ENCODE measurements around the gene SLC23A2. TPM values are rescaled to one million over a fixed set of nuclear protein-coding genes. Genes with fewer than 3 reads are reported as not detected.

SLC23A2 gene
- polyA plus RNA-seq, 1 of the 3 experiments (the other 2 are of a cell fraction) = 14.0 TPM

- Histone ChIP-seq H3K9ac (no peak overlapping the region), H3K4me2 (no peak overlapping the region), H3F3A (replicated peaks; ENCODE audit: insufficient read depth) (no peaks in the 10 kb centered on the region), H3K79me2 (ENCODE audit: insufficient read depth) (no peaks in the 10 kb centered on the region), H3K27ac (ENCODE audit: low read depth in 2 of 2, low read length in 1 of 2) (no peak overlapping the region), H3K36me3 (replicated peaks in 1 of 2; ENCODE audit: control insufficient read depth in 1 of 2, insufficient read depth in 2 of 2, low read length in 1 of 2) (no peaks in the 10 kb centered on the region), H4K20me1 (ENCODE audit: insufficient read depth) (no peaks in the 10 kb centered on the region), H2AFZ (ENCODE audit: low read depth) (no peak overlapping the region), H3K4me3 (ENCODE audit: low read depth in 2 of 2, low read length in 1 of 2) (no peak overlapping the region), H3K4me1 (ENCODE audit: control insufficient read depth in 1 of 2, insufficient read depth in 2 of 2, low read depth in 1 of 2, low read length in 1 of 2) (no peaks in the 10 kb centered on the region), H3K9me2 (no peaks in the 10 kb centered on the region), H3K27me3 (ENCODE audit: insufficient read depth) (no peaks in the 10 kb centered on the region), H3K9me3 (no peaks in the 10 kb centered on the region)
- ChIA-PET CTCF (no interaction called here), POLR2A (no interaction called here)
- WGBS (ENCODE audit: low lambda C conversion rate) = 76% methylated on average over 4 of the region's 4 CpGs
- TF ChIP-seq GABPA (IDR thresholded peaks at IDR 0.05; ENCODE audit: low read depth) (no peak), RAD21 (IDR thresholded peaks at IDR 0.05; ENCODE audit: low read length) (no peak), FOSL2 (IDR thresholded peaks at IDR 0.05; ENCODE audit: borderline replicate concordance, low read depth) (no peak), RFX5 (IDR thresholded peaks at IDR 0.05; ENCODE audit: low read length) (no peak), YY1 (IDR thresholded peaks at IDR 0.05; ENCODE audit: low read depth) (no peak)
- DNase-seq = no peak
Measured at GRCh38 chr20:4844325-4844724, 157.0 kb downstream of the SLC23A2 start.

GRCh38 chr20:4840801-4841200, 160.5 kb downstream of the SLC23A2 start:
- CTCF ChIA-PET = interaction anchor here (0.8 kb wide), 1 partner anchor 11 kb away, joined by 4 read pairs; no protein-coding TSS in a partner anchor
- Histone ChIP-seq H3K4me1 (ENCODE audit: control insufficient read depth in 1 of 2, insufficient read depth in 2 of 2, low read depth in 1 of 2, low read length in 1 of 2) (no peaks in the 10 kb centered on the region), H3K9me2 (no peaks in the 10 kb centered on the region), H4K20me1 (ENCODE audit: insufficient read depth) (no peaks in the 10 kb centered on the region), H3F3A (replicated peaks; ENCODE audit: insufficient read depth) (no peaks in the 10 kb centered on the region), H3K27ac (ENCODE audit: low read depth in 2 of 2, low read length in 1 of 2) (no peak overlapping the region), H3K9me3 (no peaks in the 10 kb centered on the region), H3K27me3 (ENCODE audit: insufficient read depth) (no peaks in the 10 kb centered on the region; the same call in 1 of the 2 replicates), H3K4me2 (no peak overlapping the region), H3K79me2 (ENCODE audit: insufficient read depth) (no peaks in the 10 kb centered on the region), H3K36me3 (replicated peaks in 1 of 2; ENCODE audit: control insufficient read depth in 1 of 2, insufficient read depth in 2 of 2, low read length in 1 of 2) (no peaks in the 10 kb centered on the region), H3K4me3 (ENCODE audit: low read depth in 2 of 2, low read length in 1 of 2) (no peak overlapping the region), H3K9ac (no peak overlapping the region), H2AFZ (ENCODE audit: low read depth) (no peak overlapping the region)
- no peak for TF ChIP-seq CTCF (IDR thresholded peaks at IDR 0.05)
- TF ChIP-seq TAF1 (IDR thresholded peaks at IDR 0.05; ENCODE audit: borderline replicate concordance, low read depth, low read length) = no peak
- TF ChIP-seq REST (IDR thresholded peaks at IDR 0.05; ENCODE audit: low read depth, low read length) = no peak
- no peak for TF ChIP-seq RCOR1 (IDR thresholded peaks at IDR 0.05; ENCODE audit: low read length)
- TF ChIP-seq SIN3A (IDR thresholded peaks at IDR 0.05; ENCODE audit: borderline replicate concordance, low read depth, low read length) = no peak
- no peak for TF ChIP-seq ZBTB33 (IDR thresholded peaks at IDR 0.05; ENCODE audit: borderline replicate concordance, low read depth)
- no peak for TF ChIP-seq GABPA (IDR thresholded peaks at IDR 0.05; ENCODE audit: low read depth)
- no peak for TF ChIP-seq FOXJ3 (CRISPR knock-in tag; IDR thresholded peaks at IDR 0.05)
- no peak for DNase-seq
- POLR2A ChIA-PET = no interaction called here
- WGBS (ENCODE audit: low lambda C conversion rate) = 64% methylated on average over 1 of the region's 1 CpG
